Parathyroid adenoma (tissue), 2 donors: Measurements from ENCODE around the gene LHX2.

Experiments used
- H2AFZ ChIP-seq: fragments of 300-600 bp; sonication (generic); one replicate; pipeline ENCODE4 v1.7.0; 2017; ENCODE audit warnings: antibody characterized with exemption, mild to moderate bottlenecking
- H3K27ac ChIP-seq: fragments of 300-600 bp; sonication (generic); one replicate; pipeline ENCODE4 v1.7.0; 2017
- H3K27me3 ChIP-seq: fragments of 300-600 bp; sonication (generic); one replicate; pipeline ENCODE4 v1.7.0; 2017; ENCODE audit warnings: low read length; ENCODE audit not compliant: control insufficient read depth, insufficient read depth
- H3K36me3 ChIP-seq: fragments of 300-600 bp; sonication (generic); one replicate; pipeline ENCODE4 v1.7.0; 2017; ENCODE audit warnings: low read length; ENCODE audit not compliant: control insufficient read depth, insufficient read depth
- H3K4me1 ChIP-seq: fragments of 300-600 bp; sonication (generic); one replicate; pipeline ENCODE4 v1.7.0; 2017; ENCODE audit warnings: control low read depth
- H3K4me2 ChIP-seq: fragments of 300-600 bp; sonication (generic); one replicate; pipeline ENCODE4 v1.7.0; 2017; ENCODE audit warnings: low read length
- H3K4me3 ChIP-seq: fragments of 300-600 bp; sonication (generic); one replicate; pipeline ENCODE4 v1.7.0; 2017; ENCODE audit warnings: low read depth, low read length
- H3K79me2 ChIP-seq: fragments of 300-600 bp; sonication (generic); one replicate; pipeline ENCODE4 v1.7.0; 2017; ENCODE audit warnings: control low read depth
- H3K9ac ChIP-seq: fragments of 300-600 bp; sonication (generic); one replicate; pipeline ENCODE4 v1.7.0; 2017; ENCODE audit warnings: mild to moderate bottlenecking
- H3K9me3 ChIP-seq: fragments of 300-600 bp; sonication (generic); one replicate; pipeline ENCODE4 v1.7.0; 2017; ENCODE audit warnings: low read length; ENCODE audit not compliant: control insufficient read depth
- CTCF ChIP-seq: fragments of 300-600 bp; sonication (generic); IDR thresholded peaks from one replicate; pipeline ENCODE4 v1.7.0; 2017; ENCODE audit warnings: antibody characterized with exemption, mild to moderate bottlenecking
- donor health status: primary hyperparathyroidism.

Gene LHX2

GRCh38 chr9:124029617-124030016 is 18.0 kb downstream of the LHX2 start:
- H3K27ac ChIP-seq, result no peak overlapping the region
- no peak overlapping the region for H3K4me3 ChIP-seq
- no peak overlapping the region for H3K4me2 ChIP-seq
- H3K36me3 ChIP-seq, result no peaks in the 10 kb centered on the region
- no peak overlapping the region for H2AFZ ChIP-seq
- no peaks in the 10 kb centered on the region for H3K27me3 ChIP-seq
- TF ChIP-seq CTCF, result no peak
- H3K4me1 ChIP-seq, result no peaks in the 10 kb centered on the region
- H3K9ac ChIP-seq, result no peak overlapping the region
- no peaks in the 10 kb centered on the region for H3K9me3 ChIP-seq
- no peaks in the 10 kb centered on the region for H3K79me2 ChIP-seq

DNA sequence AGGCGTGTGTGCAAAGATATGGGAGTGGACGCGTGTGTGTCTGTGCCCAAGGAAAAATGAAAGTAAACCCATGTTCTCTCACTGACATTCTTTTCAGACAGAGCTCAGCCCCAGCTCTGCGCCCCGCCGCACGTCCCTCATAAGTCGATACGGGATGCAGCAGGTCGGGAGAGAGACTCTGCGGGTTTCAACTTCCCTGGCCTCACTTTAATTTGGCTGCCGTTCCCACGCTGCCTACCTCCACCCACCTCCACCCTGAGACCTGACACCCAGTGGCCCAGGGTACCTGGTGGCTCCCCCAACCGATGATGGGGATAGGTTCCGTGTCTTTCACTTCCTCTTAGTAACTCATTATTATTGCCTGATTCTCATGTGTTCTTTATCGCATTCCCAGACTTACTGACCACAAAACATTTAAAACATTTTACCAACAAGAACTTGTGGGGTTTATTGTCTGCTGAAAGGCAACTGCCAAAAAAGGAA is 19.4 kb downstream of the LHX2 start:
- no peak overlapping the region for H2AFZ ChIP-seq
- H3K4me1 ChIP-seq, result no peaks in the 10 kb centered on the region
- H3K79me2 ChIP-seq, result no peaks in the 10 kb centered on the region
- no peak overlapping the region for H3K27ac ChIP-seq
- no peak overlapping the region for H3K9ac ChIP-seq
- no peaks in the 10 kb centered on the region for H3K36me3 ChIP-seq
- TF ChIP-seq CTCF, result no peak
- no peak overlapping the region for H3K4me2 ChIP-seq
- no peaks in the 10 kb centered on the region for H3K27me3 ChIP-seq
- H3K9me3 ChIP-seq, result no peaks in the 10 kb centered on the region
- H3K4me3 ChIP-seq, result no peak overlapping the region

DNA sequence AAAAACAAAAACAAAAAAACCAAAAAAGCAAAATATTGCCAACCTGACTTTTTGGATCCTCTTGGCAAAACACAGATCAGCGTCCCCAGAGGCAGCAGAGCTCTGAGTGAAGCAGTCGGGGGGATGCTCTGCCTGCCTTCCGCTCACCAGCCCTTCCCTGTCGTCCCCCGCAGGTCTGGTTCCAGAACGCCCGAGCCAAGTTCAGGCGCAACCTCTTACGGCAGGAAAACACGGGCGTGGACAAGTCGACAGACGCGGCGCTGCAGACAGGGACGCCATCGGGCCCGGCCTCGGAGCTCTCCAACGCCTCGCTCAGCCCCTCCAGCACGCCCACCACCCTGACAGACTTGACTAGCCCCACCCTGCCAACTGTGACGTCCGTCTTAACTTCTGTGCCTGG is 20.7 kb downstream of the LHX2 start:
- Histone ChIP-seq H2AFZ (no peak overlapping the region), H3K4me3 (no peak overlapping the region), H3K9me3 (no peaks in the 10 kb centered on the region), H3K36me3 (no peaks in the 10 kb centered on the region), H3K27ac (no peak overlapping the region), H3K4me1 (no peaks in the 10 kb centered on the region), H3K4me2 (no peak overlapping the region), H3K27me3 (no peaks in the 10 kb centered on the region), H3K79me2 (no peaks in the 10 kb centered on the region), H3K9ac (no peak overlapping the region)
- TF ChIP-seq CTCF, result no peak

GRCh38 chr9:124033348-124033747 is 21.8 kb downstream of the LHX2 start:
- H3K27me3 ChIP-seq, result no peaks in the 10 kb centered on the region
- H3K4me1 ChIP-seq, result no peaks in the 10 kb centered on the region
- no peak overlapping the region for H3K27ac ChIP-seq
- H3K79me2 ChIP-seq, result no peaks in the 10 kb centered on the region
- H3K9ac ChIP-seq, result no peak overlapping the region
- no peak for TF ChIP-seq CTCF
- H3K4me3 ChIP-seq, result no peak overlapping the region
- no peaks in the 10 kb centered on the region for H3K36me3 ChIP-seq
- no peaks in the 10 kb centered on the region for H3K9me3 ChIP-seq
- H3K4me2 ChIP-seq, result no peak overlapping the region
- no peak overlapping the region for H2AFZ ChIP-seq

DNA sequence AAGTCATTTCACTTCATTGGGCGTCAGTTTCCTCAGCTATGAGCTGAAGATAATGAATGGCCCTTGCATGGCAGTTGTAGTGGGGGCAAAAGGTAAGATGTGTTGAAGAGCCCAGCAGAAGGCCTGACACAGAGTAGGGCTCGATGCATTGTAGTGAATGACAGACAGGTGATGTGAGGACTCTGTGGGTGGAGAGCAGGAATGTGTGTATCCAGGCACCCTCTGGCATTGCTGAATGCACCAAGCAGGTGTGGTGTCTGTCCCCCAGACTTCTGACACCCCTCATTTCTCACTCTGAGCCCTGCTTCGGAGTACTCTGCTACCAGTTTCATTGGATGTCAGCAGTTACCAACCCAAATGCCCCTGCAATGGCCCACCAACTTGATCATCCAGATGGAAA is 22.4 kb downstream of the LHX2 start:
- no peak for TF ChIP-seq CTCF
- Histone ChIP-seq H3K27me3 (no peaks in the 10 kb centered on the region), H2AFZ (no peak overlapping the region), H3K79me2 (no peaks in the 10 kb centered on the region), H3K9ac (no peak overlapping the region), H3K27ac (no peak overlapping the region), H3K4me1 (no peaks in the 10 kb centered on the region), H3K36me3 (no peaks in the 10 kb centered on the region), H3K9me3 (no peaks in the 10 kb centered on the region), H3K4me2 (no peak overlapping the region), H3K4me3 (no peak overlapping the region)
